Measurements from ENCODE around the gene GPR141.
"Not testable (repeated sequence)": the region's sequence is repeated elsewhere in the genome, so short reads cannot be mapped to it uniquely, and the experiment has no call there.

The GPR141 gene

DNA sequence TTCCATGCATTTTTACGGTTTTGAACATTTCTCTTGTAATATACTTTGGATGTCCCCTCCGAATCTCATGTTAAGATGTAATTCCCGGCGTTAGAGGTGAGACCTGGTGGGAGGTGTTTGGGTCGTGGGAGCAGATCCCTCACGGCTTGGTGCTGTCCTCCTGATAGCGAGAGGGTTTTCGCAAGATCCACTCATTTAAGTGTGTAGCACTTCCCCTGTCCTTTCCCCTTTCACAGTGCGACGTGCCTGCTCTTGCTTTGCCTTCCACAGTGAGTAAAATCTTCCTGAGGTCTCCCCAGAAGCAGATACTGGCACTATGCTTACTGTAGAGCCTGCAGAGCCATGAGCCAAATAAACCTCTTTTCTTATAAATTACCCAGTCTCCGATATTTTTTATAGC lies 6.6 kb downstream of the GPR141 start:
- no peak for DNase-seq

GRCh38 chr7:37694208-37695094 lies 10.9 kb downstream of the GPR141 start:
- DNase-seq: peak; percentile 33

DNA sequence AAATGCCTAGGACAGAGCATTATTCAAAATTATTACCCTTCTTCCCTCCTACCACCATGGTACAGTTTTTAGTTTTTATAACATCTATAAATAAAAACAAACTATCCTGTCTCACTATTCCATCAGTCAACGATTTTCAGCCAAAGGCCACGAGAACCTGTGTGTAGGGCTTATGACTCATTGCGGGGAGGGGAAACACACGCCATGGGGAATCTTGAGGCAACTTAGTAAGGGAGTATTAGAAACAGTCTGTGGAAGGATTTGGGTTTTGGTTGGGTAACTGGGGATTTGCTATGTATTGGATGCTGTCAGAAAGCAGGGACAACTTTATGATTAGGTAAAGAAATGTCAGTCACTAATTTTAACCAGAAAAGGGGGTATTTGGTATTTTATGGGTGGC lies 14.7 kb downstream of the GPR141 start:
- DNase-seq: no peak

- DNase-seq: no peak
Observed at GRCh38 chr7:37698782-37699181, 15.2 kb downstream of the GPR141 start.

GRCh38 chr7:37701769-37702168 lies 18.2 kb downstream of the GPR141 start:
- DNase-seq: no peak

GRCh38 chr7:37703361-37703760 lies 19.8 kb downstream of the GPR141 start:
- DNase-seq: no peak

DNA sequence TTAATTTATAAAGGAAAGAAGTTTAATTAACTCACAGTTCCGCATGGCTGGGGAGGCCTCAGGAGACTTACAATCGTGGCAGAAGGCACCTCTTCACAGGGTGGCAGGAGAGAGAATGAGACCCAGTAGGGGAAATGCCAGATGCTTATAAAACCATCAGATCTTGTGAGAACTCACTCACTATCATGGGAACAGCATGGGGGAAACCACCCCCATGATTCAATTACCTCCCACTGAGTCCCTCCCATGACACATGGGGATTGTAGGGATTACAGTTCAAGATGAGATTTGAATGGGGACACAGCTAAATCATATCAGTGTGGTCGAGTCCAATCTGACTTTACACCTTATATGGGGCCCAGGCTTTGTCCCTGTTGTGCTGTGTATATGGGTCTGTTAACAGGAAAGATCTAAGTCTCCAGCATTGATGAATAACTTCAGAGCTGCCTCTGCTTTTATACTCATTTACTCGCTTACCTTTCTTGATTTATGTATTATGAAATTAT lies 20.8 kb downstream of the GPR141 start:
- DNase-seq: not testable (repeated sequence)

GRCh38 chr7:37705976-37706375 lies 22.4 kb downstream of the GPR141 start:
- DNase-seq: no peak

GRCh38 chr7:37706804-37707203 lies 23.2 kb downstream of the GPR141 start:
- no peak for DNase-seq

GRCh38 chr7:37707754-37708485 lies 24.4 kb downstream of the GPR141 start:
- no peak for DNase-seq

DNA sequence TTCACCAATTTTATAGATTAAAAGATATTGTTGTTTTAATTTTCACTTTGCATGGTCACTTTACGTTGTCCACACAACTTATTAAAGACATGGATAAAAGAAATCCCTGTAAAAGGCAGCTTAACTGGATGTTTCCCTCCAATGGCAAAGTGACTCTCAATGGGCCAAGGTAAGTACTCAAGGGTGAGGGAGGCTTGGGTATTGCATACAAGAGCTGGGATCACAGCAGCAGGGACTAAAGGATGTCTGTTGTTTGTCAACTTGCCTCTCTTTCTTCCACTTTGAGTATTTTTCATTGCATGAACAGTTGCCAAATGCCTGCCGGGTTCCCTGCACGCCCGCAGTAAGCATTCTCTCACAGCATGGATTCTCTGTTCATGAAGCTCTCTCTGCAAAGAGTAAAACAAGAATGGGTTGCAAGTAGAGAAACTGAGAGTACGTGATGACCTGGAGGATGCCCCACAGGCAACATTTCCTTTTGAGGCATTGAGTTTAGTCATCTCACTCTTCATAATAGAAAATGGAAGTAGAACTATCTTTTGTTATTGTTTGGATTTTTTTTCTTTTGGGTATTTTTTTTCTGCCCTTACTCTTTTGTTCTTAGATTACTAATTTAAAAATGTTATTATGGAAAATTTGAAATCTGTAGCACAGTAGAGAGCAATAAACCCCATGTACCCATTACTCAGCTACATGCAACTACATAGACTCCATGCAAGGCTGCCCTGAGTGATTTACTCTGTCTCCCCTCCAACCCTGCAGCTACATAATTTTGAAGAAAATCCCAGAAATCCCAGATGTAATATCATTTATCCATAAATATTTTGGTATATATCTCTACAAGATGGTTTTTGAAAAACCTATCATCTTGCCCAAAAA lies 26.3 kb downstream of the GPR141 start:
- no peak for DNase-seq

DNA sequence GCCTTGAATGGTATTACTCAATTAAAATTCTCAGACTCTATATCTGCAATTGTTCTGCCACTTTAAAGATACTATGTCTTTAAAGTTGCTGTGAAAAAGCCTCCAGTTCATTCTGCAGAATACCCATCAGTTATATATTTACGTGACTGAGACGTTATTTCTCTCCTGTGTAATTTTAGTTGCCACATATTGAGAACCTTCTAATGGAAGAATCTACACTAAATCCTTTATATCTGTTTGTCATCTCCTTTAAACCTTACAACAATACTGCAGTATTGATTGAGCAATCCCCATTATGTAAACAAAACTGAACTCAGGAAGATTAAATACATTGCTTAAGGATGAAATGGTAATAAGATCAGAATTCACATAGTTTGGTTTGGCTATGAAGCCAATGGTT lies 30.0 kb downstream of the GPR141 start:
- no peak for DNase-seq

DNA sequence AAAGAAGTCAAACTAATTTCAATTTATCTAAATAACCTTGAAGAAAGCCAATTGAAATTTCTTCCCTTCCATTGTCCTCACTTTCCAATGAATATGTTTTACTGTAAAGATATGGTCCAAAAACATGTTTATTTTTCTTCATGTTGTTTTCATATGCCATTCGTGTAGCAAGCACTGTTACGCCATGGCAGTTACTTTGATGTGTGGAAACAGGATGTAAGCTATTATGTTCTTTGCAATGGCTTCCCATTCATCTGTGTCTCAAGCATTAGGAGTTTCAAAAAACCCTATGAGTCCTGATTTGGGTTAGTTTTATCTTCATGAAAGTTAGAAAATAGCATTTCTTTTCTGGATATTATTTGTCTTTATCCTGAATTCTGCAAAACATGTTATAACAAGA lies 31.0 kb downstream of the GPR141 start:
- no peak for DNase-seq

GRCh38 chr7:37718585-37718984 lies 35.0 kb downstream of the GPR141 start:
- no peak for DNase-seq

DNA sequence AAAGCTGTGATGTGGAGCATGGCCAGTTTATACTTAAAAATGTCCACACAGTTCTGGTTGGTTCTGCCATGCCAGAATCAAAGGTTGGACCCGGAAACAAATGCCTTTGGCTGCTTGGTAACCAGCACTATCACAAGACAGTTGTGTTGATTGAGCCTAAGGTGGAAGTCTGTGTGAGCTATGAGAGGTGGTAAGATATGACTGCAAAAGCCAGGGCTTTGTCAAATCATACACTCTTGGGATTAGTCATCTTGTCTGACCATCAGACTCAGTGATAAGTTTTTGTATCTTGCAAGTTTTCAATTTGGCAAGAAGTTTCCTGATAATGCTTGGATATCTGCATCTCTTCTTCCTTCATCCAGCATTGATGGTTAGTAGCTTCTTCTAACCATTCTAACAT lies 35.5 kb downstream of the GPR141 start:
- no peak for DNase-seq

GRCh38 chr7:37724732-37725131 lies 41.2 kb downstream of the GPR141 start:
- no peak for DNase-seq

DNA sequence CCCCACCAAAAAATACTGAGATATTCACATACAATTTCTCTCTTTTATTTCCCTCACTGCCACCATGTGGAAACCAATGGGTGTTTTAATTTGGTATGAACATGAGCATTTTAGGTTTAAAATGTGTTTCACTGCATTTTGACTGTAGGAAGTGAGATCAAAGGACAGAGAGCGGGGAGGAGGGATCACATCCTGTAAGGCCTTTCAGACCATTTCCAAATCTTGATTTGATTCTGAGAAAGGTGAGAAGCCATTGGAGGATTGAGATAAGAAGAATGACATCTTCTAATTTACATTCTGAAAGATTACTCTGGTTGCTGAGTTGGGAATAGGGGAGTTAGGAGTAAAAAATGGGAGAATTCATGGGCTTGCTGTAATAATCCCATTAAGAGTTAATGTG lies 42.5 kb downstream of the GPR141 start:
- DNase-seq: no peak

DNA sequence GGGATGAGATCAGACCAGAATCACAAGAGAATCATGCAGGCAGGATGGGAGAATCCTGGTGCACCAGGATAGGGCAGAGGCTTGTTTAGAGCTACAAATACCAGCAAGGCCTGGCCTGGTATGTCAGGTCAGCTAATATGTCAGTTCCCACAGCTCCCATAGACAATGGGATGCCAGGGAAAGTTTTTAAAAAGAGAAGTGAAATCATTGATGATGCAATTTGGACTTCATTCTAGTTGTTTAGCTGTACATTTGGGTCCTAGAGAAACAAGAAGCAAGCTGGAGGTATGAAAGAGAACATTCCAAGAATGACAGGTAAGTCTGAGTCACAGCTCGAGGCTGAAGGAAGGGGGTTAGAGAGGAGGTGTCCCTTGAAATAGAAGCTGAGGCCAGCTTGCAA lies 45.2 kb downstream of the GPR141 start:
- DNase-seq: no peak

DNA sequence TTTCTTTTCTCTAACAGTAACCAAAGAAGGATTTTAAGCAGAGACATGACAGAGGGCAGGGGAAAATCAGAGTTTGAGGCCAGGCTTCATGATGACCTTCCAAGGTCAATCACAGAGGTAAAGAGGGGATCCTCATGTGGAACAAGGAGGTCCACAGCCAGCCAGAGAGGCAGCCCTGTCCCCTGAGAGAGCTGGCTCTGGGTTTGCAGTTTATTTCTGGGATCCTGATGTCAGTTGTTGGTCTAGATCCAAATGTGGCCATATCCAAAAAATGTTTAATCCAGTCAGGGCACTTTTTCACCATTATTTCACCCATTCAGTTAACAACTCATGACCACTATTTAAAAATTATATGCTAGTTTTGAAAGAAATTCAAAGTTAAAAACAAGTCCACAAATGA lies 45.6 kb downstream of the GPR141 start:
- DNase-seq: no peak

GRCh38 chr7:37730501-37730900 lies 46.9 kb downstream of the GPR141 start:
- no peak for DNase-seq

- no peak for DNase-seq
Observed at GRCh38 chr7:37732253-37732652, 48.7 kb downstream of the GPR141 start.

DNA sequence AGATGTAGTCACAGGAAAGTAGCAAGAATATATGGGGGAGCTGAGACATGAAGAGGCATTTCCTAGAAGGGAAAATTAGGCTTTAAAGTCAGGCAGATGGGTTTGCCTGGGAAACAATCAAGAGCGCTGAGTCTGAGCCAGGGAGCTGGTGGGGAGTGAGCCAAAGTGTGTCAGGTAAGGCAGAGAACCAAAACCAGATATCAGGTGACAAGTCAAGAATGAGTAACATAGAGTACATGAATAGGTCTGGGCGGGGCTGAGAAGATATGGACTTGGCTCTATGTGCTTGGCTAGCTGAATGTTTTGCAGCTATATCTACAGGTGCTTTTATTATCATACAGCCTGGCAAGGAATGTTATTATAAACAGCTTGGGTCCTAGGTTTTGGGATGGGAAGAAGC lies 49.3 kb downstream of the GPR141 start:
- peak; percentile 40 for DNase-seq

GRCh38 chr7:37735196-37735595 lies 51.6 kb downstream of the GPR141 start:
- no peak for DNase-seq
